GM12873 (cell line): Measurements from ENCODE around the gene TGFBRAP1.

Source experiments
- TF ChIP-seq, protein P1 (sequence below): IDR thresholded peaks from 2 replicates; pipeline ENCODE4 v1.5.1; 2012; ENCODE audit warnings: low read depth, mild to moderate bottlenecking, moderate library complexity, low read length, control low read depth; ENCODE audit not compliant: insufficient read depth; ENCODE audit errors: missing control alignments

TGFBRAP1 gene

DNA sequence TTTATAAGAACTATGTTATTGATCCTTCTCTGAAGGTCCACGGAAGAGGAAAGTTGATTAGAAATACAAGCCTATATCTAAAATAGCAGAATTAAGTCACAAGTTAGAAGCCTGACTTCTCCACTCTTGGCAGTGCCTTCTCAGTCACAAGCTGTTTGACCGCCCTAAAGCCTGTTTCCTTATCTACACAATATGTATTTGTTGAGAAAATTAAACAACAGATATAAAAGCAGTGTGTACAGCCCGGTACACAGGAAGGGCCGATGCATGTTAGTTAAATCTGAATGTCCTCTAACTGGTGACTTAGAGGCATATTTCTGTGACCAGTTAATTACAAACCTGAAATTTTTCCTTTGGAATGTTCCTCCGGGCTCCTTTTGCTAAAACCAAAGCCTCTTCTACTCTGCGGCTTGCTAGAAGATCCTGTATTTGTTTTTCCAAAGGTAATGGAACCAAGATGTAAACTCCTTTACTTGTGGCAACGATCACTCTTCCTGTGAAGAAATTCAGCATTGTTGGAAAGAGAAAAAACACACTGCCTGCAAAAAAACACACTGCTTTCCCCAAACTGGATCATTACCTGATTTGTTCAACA, 33.4 kb downstream of the TGFBRAP1 start:
- TF ChIP-seq, protein P1, sequence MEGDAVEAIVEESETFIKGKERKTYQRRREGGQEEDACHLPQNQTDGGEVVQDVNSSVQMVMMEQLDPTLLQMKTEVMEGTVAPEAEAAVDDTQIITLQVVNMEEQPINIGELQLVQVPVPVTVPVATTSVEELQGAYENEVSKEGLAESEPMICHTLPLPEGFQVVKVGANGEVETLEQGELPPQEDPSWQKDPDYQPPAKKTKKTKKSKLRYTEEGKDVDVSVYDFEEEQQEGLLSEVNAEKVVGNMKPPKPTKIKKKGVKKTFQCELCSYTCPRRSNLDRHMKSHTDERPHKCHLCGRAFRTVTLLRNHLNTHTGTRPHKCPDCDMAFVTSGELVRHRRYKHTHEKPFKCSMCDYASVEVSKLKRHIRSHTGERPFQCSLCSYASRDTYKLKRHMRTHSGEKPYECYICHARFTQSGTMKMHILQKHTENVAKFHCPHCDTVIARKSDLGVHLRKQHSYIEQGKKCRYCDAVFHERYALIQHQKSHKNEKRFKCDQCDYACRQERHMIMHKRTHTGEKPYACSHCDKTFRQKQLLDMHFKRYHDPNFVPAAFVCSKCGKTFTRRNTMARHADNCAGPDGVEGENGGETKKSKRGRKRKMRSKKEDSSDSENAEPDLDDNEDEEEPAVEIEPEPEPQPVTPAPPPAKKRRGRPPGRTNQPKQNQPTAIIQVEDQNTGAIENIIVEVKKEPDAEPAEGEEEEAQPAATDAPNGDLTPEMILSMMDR, result no peak

DNA sequence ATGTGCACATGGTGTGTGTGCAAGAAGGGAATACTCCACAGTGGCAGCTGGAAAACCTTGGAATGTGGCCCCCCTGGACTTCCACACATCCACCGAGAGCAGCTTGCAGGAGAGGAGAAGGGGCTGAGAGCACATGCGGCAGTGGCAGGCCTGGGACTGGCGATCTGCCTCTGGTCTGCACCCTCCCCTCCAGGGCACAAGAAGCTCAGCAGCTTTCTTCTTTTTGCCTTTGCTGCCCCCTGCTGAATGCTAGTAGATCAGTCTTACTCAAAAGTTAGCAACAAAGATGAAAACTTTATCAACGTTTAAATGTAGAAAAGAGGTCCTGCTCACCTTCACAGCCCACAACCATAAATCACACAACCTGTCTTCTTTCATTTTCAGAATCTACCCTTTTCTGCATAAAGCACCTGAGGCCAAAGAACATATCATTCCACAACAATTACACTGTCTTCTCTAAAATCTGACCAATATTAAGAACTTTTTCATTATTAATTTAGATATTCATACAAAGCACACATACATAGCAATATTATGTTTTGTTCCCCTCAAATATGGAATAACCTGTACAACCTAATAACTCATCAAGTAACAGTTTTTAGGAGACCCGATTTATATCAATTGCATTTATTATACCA, 34.6 kb downstream of the TGFBRAP1 start:
- TF ChIP-seq, protein P1, result peak; percentile 64

DNA sequence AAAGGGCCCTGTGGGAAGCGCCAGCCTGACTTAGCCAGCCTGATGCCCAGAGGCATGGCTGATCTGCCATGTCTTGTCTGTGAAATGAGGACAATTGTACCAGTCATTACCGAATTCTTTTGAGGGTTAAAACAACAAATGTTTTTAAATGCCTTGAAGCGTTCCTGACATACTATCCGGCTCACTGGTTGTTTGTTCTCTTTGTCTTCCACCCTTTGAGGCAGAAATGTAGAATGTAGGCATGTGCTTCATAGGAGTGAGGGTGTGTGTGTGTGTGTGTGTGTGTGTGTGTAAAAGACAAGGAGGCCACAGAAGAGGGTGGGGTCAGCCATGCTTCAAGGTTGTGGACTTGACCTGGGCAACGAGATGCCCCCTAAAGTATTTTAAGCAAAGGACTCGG, 35.5 kb downstream of the TGFBRAP1 start:
- TF ChIP-seq, protein P1, result no peak

DNA sequence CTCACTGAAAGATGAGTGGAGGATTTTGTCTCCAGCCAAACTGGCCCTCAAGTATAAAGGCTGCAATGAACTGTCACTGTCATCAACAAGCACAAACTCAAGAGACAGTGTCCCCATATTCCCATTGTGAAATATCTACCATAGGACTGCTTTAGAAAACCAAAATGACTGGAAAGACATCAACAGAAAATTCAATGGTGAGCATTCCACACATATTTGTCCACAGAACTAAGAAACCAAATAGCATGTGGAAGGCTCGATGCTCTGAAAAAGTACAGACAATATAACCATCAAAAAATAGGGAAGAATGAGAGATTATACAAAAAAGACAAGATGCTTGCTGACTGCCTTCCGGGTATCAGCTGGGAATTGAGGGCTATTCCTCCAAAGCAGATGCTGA, 37.6 kb downstream of the TGFBRAP1 start:
- TF ChIP-seq, protein P1, result no peak

DNA sequence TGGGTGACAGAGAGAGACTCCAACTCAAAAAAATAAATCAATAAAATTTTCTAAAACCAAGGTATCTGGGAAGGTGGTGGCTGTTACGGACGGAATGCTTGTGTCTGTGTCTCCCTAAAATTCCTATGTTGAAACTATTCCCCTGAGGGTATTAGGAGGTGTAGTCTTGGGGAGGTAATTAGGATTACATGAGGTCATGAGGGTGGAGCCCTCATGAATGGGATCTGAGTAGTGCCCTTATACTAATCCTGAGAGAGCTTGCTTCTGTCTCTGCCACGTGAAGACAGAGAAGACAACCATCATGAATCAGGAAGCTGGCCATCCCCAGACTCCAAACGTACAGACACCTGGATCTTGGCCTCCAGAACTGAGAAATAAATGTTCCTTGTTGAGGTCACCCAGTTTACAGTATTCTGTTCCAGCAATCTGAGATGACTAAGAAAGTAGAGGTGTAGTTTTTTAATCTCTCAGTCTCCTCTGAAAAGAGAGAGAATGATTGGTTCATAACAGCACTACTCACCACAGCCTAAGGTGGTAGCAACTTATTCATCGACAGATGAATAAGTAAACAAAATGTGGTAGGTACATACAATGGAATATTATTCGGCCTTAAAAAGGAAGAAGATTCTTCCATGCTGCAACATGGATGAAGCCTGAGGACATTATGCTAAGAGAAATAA, 38.4 kb downstream of the TGFBRAP1 start:
- TF ChIP-seq, protein P1, result no peak

DNA sequence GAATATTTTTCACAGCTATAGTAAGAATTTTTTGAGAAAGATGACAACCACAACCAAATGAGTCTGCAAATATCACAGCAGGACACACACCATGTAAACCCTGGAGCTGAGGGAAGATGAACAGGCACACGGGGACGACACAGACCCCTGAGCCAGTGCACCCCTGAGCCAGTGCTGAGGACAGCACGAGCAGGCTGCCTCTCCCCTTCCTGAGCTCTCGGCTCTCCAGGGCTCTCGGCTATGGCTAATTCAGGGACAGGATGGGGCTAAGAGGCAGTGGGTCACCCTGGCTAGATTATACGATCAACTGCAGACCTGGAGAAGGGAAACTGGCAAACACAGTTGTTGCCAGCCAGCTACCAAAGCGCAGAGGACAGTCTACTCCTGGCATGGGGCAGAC, 41.4 kb downstream of the TGFBRAP1 start:
- TF ChIP-seq, protein P1, result no peak

DNA sequence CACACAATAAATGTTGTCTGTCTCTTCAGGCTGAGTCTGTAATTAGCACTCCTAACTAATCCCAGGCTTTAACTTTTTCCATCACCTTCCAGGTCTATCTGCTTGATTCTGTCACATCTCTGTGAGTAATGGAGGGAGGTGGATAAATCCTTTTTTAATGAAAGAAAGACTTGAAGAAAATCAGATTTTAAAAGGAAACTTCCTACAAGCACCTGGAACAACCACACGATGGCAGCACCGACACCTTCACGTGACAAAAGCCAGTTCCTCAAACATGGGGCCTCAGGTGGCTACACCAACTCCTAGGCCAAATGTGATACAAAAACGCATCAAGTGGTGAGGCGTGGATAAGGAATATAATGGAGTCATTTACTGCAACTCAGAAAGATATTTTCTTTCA, 41.8 kb downstream of the TGFBRAP1 start:
- TF ChIP-seq, protein P1, result peak; percentile 51
